Skin epidermis (tissue), 12 donors: ENCODE results near the gene JAGN1.
"Not testable (repeated sequence)": the region's sequence is repeated elsewhere in the genome, so short reads cannot be mapped to it uniquely, and the experiment has no call there.

Experiments used
- H3K27ac ChIP-seq, 21 experiments: fragments of 200-600 bp; sonication (generic) in 11 of 21; one replicate each; pipeline ENCODE4 v1.5.0; 2020; ENCODE audit warnings: mild to moderate bottlenecking in 3 of 21, inconsistent platforms in 2 of 21, moderate library complexity in 2 of 21
- H3K4me3 ChIP-seq, 7 experiments: fragments of 200-600 bp; sonication (generic) in 2 of 7; one replicate each; pipeline ENCODE4 v1.5.0; 2020; ENCODE audit warnings: inconsistent platforms in 2 of 7, mild to moderate bottlenecking in 2 of 7, moderate library complexity in 1 of 7

Gene JAGN1

DNA sequence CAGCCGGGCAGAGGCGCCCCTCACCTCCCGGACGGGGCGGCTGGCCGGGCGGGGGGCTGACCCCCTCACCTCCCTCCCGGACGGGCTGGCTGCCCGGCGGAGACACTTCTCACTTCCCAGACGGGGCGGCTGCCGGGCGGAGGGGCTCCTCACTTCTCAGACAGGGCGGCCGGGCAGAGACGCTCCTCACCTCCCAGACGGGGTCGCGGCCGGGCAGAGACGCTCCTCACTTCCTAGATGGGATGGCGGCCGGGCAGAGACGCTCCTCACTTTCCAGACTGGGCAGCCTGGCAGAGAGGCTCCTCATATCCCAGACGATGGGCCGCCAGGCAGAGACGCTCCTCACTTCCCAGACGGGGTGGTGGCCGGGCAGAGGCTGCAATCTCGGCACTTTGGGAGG is 49.5 kb downstream of the JAGN1 start:
- H3K4me3 ChIP-seq, H3K27ac ChIP-seq: not testable (repeated sequence)

DNA sequence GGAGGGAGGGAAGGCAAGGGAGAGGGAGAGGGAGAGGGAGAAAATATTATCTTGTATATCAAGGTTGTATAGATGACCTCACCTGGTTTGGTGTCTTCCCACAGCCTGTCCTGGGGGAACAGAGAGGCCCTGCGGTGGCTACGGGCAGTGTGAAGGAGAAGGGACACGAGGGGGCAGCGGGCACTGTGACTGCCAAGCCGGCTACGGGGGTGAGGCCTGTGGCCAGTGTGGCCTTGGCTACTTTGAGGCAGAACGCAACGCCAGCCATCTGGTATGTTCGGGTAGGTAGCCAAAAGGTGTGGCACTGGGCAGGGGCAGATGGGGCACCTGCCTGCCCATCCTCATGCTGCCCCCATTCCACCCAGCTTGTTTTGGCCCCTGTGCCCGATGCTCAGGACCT is 50.3 kb downstream of the JAGN1 start:
- no peak overlapping the region for H3K27ac ChIP-seq
- no peak overlapping the region for H3K4me3 ChIP-seq

DNA sequence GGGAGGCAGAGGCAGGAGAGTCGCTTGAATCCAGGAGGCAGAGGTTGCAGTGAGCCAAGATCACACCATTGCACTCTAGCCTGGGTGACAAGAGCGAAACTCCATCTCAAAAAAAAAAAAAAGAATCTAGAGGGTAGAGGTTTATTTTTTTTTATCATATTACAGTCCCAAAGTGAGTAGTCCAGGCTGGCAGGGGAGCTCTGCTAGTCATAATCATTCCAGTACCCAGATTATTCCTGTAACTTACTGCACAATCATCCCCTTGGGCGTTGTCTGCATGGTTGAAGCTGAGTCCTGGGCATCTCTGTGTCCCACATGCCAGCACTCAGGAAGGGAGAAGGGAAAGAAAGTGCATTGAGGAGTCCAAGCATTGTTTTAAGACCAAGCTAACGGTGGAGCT is 51.8 kb downstream of the JAGN1 start:
- no peak overlapping the region for H3K4me3 ChIP-seq
- no peak overlapping the region for H3K27ac ChIP-seq

DNA sequence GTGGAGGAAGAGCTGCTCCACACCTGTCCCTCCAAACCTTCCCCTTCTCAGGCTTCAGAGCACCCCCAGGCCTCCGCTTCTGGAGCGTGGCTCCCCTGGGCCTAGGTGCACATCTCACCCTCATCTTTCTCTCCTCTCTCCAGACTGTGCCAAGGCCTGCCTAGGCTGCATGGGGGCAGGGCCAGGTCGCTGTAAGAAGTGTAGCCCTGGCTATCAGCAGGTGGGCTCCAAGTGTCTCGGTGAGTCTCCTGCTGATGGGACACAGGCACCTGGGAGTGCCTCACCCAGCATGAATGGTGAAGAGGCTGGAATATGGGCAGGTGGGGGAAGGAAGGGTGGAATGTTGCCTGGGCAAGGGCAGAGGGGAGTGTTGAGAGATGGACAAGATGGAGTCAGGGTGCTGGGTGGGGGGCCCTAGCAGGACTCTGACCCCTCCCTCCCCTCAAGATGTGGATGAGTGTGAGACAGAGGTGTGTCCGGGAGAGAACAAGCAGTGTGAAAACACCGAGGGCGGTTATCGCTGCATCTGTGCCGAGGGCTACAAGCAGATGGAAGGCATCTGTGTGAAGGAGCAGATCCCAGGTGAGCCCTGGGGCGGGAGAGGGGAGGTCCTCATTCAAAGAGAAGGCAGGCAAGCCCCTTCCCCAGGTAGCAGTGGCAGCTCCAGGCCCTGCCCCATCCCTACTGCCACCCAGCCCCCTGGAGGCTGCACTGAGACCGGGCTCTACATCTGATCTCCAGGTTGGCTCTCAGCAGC is 52.7 kb downstream of the JAGN1 start:
- Histone ChIP-seq H3K4me3 (no peak overlapping the region), H3K27ac (no peak overlapping the region)
